H1 (cell line): ENCODE measurements around the gene SGSM1. TPM values are rescaled to one million over a fixed set of nuclear protein-coding genes. Genes with fewer than 3 reads are reported as not detected.

Source experiments
- CTCF ChIA-PET: fragments of 300-600 bp; sonication (Branson Sonifier 250); formaldehyde crosslinking; loops from one replicate; lab custom pipeline; 2021; ENCODE audit not compliant: partially characterized antibody; lab: Charles Lee
- POLR2A ChIA-PET: fragments of 300-600 bp; sonication (Branson Sonifier 250); formaldehyde crosslinking; loops from one replicate; lab custom pipeline; 2021; ENCODE audit warnings: inconsistent platforms; ENCODE audit not compliant: partially characterized antibody; lab: Charles Lee
- DNase-seq, 2 experiments: peaks; one replicate each; pipeline versions ENCODE4 v3.0.0 to v3.0.0-alpha.2; 2010 to 2022; ENCODE audit warnings: low spot score in 2 of 2, low read depth in 1 of 2, mixed read lengths in 1 of 2
- FAIRE-seq: peaks from 2 replicates; lab custom pipeline; 2011; peaks lifted over from hg19 to GRCh38; lab: Jason Lieb, UNC
- H2AFZ ChIP-seq: 2 replicates; pipeline ENCODE4 v1.8.1; 2012; ENCODE audit warnings: low read length, inconsistent platforms
- H2AK5ac ChIP-seq: 2 replicates; pipeline ENCODE4 v1.6.1; 2013; ENCODE audit warnings: low read depth, low read length
- H2BK120ac ChIP-seq: replicated peaks from 2 replicates; pipeline ENCODE3; 2013; ENCODE audit warnings: low read depth, low read length, inconsistent platforms
- H2BK12ac ChIP-seq: 2 replicates; pipeline ENCODE4 v1.6.1; 2013; ENCODE audit warnings: low read depth, low read length
- H2BK15ac ChIP-seq: 2 replicates; pipeline ENCODE4 v1.6.1; 2013; ENCODE audit warnings: low read length
- H2BK20ac ChIP-seq: 2 replicates; pipeline ENCODE4 v1.6.1; 2013; ENCODE audit warnings: low read length
- H2BK5ac ChIP-seq: 2 replicates; pipeline ENCODE4 v1.6.1; 2013; ENCODE audit warnings: low read depth, low read length
- H3K14ac ChIP-seq: 2 replicates; pipeline ENCODE4 v1.6.1; 2013; ENCODE audit warnings: inconsistent platforms; ENCODE audit not compliant: insufficient read length
- H3K18ac ChIP-seq: 2 replicates; pipeline ENCODE4 v1.6.1; 2013; ENCODE audit warnings: low read length; ENCODE audit errors: extremely low read depth
- H3K23ac ChIP-seq: 2 replicates; pipeline ENCODE4 v1.6.1; 2013; ENCODE audit warnings: inconsistent platforms; ENCODE audit not compliant: insufficient read length
- H3K23me2 ChIP-seq: 2 replicates; pipeline ENCODE4 v1.6.1; 2013; ENCODE audit warnings: low read depth, low read length
- H3K27ac ChIP-seq: 2 replicates; pipeline ENCODE4 v1.6.1; 2011; ENCODE audit warnings: low read depth, low read length, inconsistent platforms
- H3K27me3 ChIP-seq, 4 experiments: replicated peaks in 1 of 4; 1 replicate in 1 of 4; 2 replicates in 3 of 4; pipeline versions ENCODE4 v1.6.1 to v1.8.1; 2011 to 2013; ENCODE audit warnings: low read length in 3 of 4, mild to moderate bottlenecking in 3 of 4, inconsistent platforms in 2 of 4, mixed read lengths in 2 of 4, moderate library complexity in 1 of 4; ENCODE audit not compliant: control insufficient read depth in 3 of 4, insufficient read depth in 3 of 4; ENCODE audit errors: extremely low read depth in 1 of 4
- H3K36me3 ChIP-seq, 4 experiments: 2 replicates each; pipeline versions ENCODE4 v1.6.1 to v1.8.1; 2011 to 2013; ENCODE audit warnings: mild to moderate bottlenecking in 4 of 4, low read length in 3 of 4, moderate library complexity in 2 of 4, control low read depth in 1 of 4, inconsistent platforms in 1 of 4; ENCODE audit not compliant: insufficient read depth in 4 of 4, control insufficient read depth in 2 of 4
- H3K4ac ChIP-seq: replicated peaks from 2 replicates; pipeline ENCODE3; 2013; ENCODE audit warnings: low read length, low read depth, mixed read lengths, inconsistent platforms; ENCODE audit not compliant: insufficient read length
- H3K4me1 ChIP-seq, 4 experiments: replicated peaks in 1 of 4; 1 replicate in 1 of 4; 2 replicates in 3 of 4; pipeline versions ENCODE4 v1.6.1 to v1.8.1; 2011 to 2013; ENCODE audit warnings: low read length in 3 of 4, inconsistent platforms in 2 of 4, mixed read lengths in 1 of 4; ENCODE audit not compliant: insufficient read depth in 4 of 4, control insufficient read depth in 3 of 4
- H3K4me2 ChIP-seq, 2 experiments: 2 replicates each; pipeline versions ENCODE4 v1.6.1 to v1.8.1; 2011 to 2013; ENCODE audit warnings: low read depth in 2 of 2, low read length in 2 of 2, control low read depth in 1 of 2, inconsistent platforms in 1 of 2, mild to moderate bottlenecking in 1 of 2; ENCODE audit not compliant: insufficient read depth in 1 of 2
- H3K4me3 ChIP-seq, 4 experiments: fragments of 200-600, 300-600 bp in 1 of 4; sonication (generic), shearing (Covaris generic), sonication (Bioruptor Twin) in 1 of 4; 2 replicates each; pipeline versions ENCODE4 v1.5.1 to v1.8.1; 2011 to 2016; ENCODE audit warnings: low read length in 4 of 4, low read depth in 3 of 4, control low read depth in 2 of 4, inconsistent platforms in 2 of 4, mild to moderate bottlenecking in 2 of 4, mixed read lengths in 1 of 4, moderate library complexity in 1 of 4; ENCODE audit not compliant: insufficient read depth in 2 of 4; ENCODE audit errors: extremely low read depth in 1 of 4
- H3K56ac ChIP-seq: replicated peaks from 2 replicates; pipeline ENCODE3; 2013; ENCODE audit warnings: low read depth, mild to moderate bottlenecking, mixed read lengths, low read length, inconsistent platforms; ENCODE audit not compliant: insufficient read length
- H3K79me1 ChIP-seq: 2 replicates; pipeline ENCODE4 v1.6.1; 2013; ENCODE audit warnings: low read depth, low read length, control low read depth
- H3K79me2 ChIP-seq, 2 experiments: 2 replicates each; pipeline versions ENCODE4 v1.6.1 to v1.8.1; 2012 to 2013; ENCODE audit warnings: low read length in 2 of 2, mild to moderate bottlenecking in 2 of 2, inconsistent platforms in 1 of 2; ENCODE audit not compliant: insufficient read depth in 2 of 2, control insufficient read depth in 1 of 2
- H3K9ac ChIP-seq, 4 experiments: replicated peaks in 1 of 4; 1 replicate in 1 of 4; 2 replicates in 3 of 4; pipeline versions ENCODE4 v1.6.1 to v1.8.1; 2011 to 2013; ENCODE audit warnings: low read depth in 3 of 4, low read length in 3 of 4, control low read depth in 2 of 4, mild to moderate bottlenecking in 2 of 4, moderate library complexity in 2 of 4, inconsistent platforms in 1 of 4; ENCODE audit errors: extremely low read depth in 1 of 4
- H3K9me3 ChIP-seq, 2 experiments: 2 replicates each; pipeline versions ENCODE4 v1.6.1 to v1.8.1; 2012 to 2013; ENCODE audit warnings: mild to moderate bottlenecking in 2 of 2, moderate library complexity in 2 of 2, control low read depth in 1 of 2, inconsistent platforms in 1 of 2, low read depth in 1 of 2, low read length in 1 of 2, mixed read lengths in 1 of 2; ENCODE audit not compliant: insufficient read depth in 2 of 2
- H4K20me1 ChIP-seq, 2 experiments: replicated peaks in 1 of 2; 2 replicates each; pipeline versions ENCODE3 to v1.8.1; 2011 to 2013; ENCODE audit warnings: inconsistent platforms in 2 of 2, low read length in 2 of 2, mild to moderate bottlenecking in 1 of 2; ENCODE audit not compliant: insufficient read depth in 2 of 2, control insufficient read depth in 1 of 2
- H4K5ac ChIP-seq: 2 replicates; pipeline ENCODE4 v1.6.1; 2013; ENCODE audit warnings: low read length, low read depth, mixed read lengths, inconsistent platforms; ENCODE audit not compliant: insufficient read length
- H4K8ac ChIP-seq: 2 replicates; pipeline ENCODE4 v1.8.0; 2013; ENCODE audit warnings: mild to moderate bottlenecking, moderate library complexity, low read length, inconsistent platforms; ENCODE audit not compliant: insufficient read depth; ENCODE audit errors: extremely low read depth
- H4K91ac ChIP-seq: replicated peaks from 2 replicates; pipeline ENCODE3; 2013; ENCODE audit warnings: low read length, mixed read lengths, inconsistent platforms; ENCODE audit not compliant: insufficient read length
- CBX5 ChIP-seq: fragments of 300-800, 300-1000 bp; sonication (generic); IDR thresholded peaks from 2 replicates; pipeline ENCODE4 v1.7.1; 2016; ENCODE audit warnings: antibody characterized with exemption, low read length, low read depth
- CBX8 ChIP-seq: fragments of 300-800, 300-1000 bp; sonication (generic); IDR thresholded peaks from 2 replicates; pipeline ENCODE4 v1.7.1; 2016; ENCODE audit warnings: low read depth, low read length, borderline replicate concordance
- CEBPB ChIP-seq: IDR thresholded peaks from 2 replicates; pipeline ENCODE4 v1.6.1; 2012; ENCODE audit warnings: low read depth, low read length
- EP300 ChIP-seq, 2 experiments: IDR thresholded peaks; 1 replicate in 1 of 2; 2 replicates in 1 of 2; pipeline ENCODE4 v1.6.1; 2011 to 2012; ENCODE audit warnings: low read depth in 2 of 2, low read length in 2 of 2, mild to moderate bottlenecking in 2 of 2, borderline replicate concordance in 1 of 2, inconsistent platforms in 1 of 2, moderate library complexity in 1 of 2
- FOSL1 ChIP-seq: IDR thresholded peaks from 2 replicates; pipeline ENCODE4 v1.6.1; 2011; ENCODE audit warnings: mild to moderate bottlenecking, low read depth, low read length, moderate library complexity; ENCODE audit not compliant: insufficient read depth
- GTF2F1 ChIP-seq: IDR thresholded peaks from 2 replicates; pipeline ENCODE4 v1.6.1; 2012; ENCODE audit warnings: low read depth, low read length, improper control_type of control experiment, borderline replicate concordance
- KDM4A ChIP-seq: IDR thresholded peaks from one replicate; pipeline ENCODE4 v1.7.1; 2012; ENCODE audit warnings: low read depth, mild to moderate bottlenecking, moderate library complexity, low read length, inconsistent platforms; ENCODE audit not compliant: severe bottlenecking
- KDM5A ChIP-seq: fragments of 200-600 bp; IDR thresholded peaks from 2 replicates; pipeline ENCODE4 v1.7.1; 2012; ENCODE audit warnings: mild to moderate bottlenecking, low read length, inconsistent platforms, mixed read lengths
- NRF1 ChIP-seq: IDR thresholded peaks from 2 replicates; pipeline ENCODE4 v1.6.1; 2011; ENCODE audit warnings: mild to moderate bottlenecking, low read depth, low read length, improper control_type of control experiment
- POLR2AphosphoS5 ChIP-seq: IDR thresholded peaks from 2 replicates; pipeline ENCODE4 v1.6.1; 2011; ENCODE audit warnings: low read depth, low read length
- POU5F1 ChIP-seq: IDR thresholded peaks from 2 replicates; pipeline ENCODE4 v1.6.1; 2011; ENCODE audit warnings: low read depth, mild to moderate bottlenecking, low read length, moderate library complexity
- SP2 ChIP-seq: IDR thresholded peaks from 2 replicates; pipeline ENCODE4 v1.6.1; 2012; ENCODE audit warnings: mild to moderate bottlenecking, low read length, inconsistent platforms
- SP4 ChIP-seq: IDR thresholded peaks from 2 replicates; pipeline ENCODE4 v1.6.1; 2012; ENCODE audit warnings: low read length, inconsistent platforms
- WGBS, 2 experiments: shearing (Covaris generic) in 1 of 2; methylation state at CpG; one replicate each; pipeline versions ENCODE4 v1.1.6 to v1.1.7; 2013 to 2015; ENCODE audit warnings: low lambda C conversion rate in 2 of 2, mixed read lengths in 2 of 2, inconsistent platforms in 1 of 2, low coverage in 1 of 2, missing lambda C conversion rate in 1 of 2; ENCODE audit not compliant: insufficient replicate concordance in 2 of 2, insufficient coverage in 1 of 2, insufficient read length in 1 of 2; ENCODE audit errors: extremely low coverage in 1 of 2, missing lambda C conversion rate in 1 of 2; 5-methylcytosine and 5-hydroxymethylcytosine counted together
- polyA plus RNA-seq, 7 experiments: library from polyadenylated mRNA; depleted of rRNA in 3 of 7; stranded (reverse) in 5 of 7; unstranded in 2 of 7; fragments of >200 nt in 5 of 7; fragments of 200-250 nt in 2 of 7; gene quantifications; 1 replicate in 5 of 7; 2 replicates in 1 of 7; 4 replicates in 1 of 7; pipeline versions ENCODE4 v1.2.1 to v1.2.3, GENCODE V29; 2011 to 2013; ENCODE audit warnings: missing spikeins in 2 of 7, mixed read lengths in 2 of 7
- total RNA-seq: library from RNA; stranded (reverse); fragmentation: NEBNext Ultra II Directional; extraction: Animal tissue kit (Norgen Biotek cat#: 25700); gene quantifications from 2 replicates; pipeline ENCODE4 v1.2.1, GENCODE V29; 2021

SGSM1 gene
- total and polyA plus RNA-seq, 2 of the 8 experiments (the other 6 are each of a cell fraction or from before 2014, with no cell fraction given) = 2.8 to 5.2 TPM

DNA sequence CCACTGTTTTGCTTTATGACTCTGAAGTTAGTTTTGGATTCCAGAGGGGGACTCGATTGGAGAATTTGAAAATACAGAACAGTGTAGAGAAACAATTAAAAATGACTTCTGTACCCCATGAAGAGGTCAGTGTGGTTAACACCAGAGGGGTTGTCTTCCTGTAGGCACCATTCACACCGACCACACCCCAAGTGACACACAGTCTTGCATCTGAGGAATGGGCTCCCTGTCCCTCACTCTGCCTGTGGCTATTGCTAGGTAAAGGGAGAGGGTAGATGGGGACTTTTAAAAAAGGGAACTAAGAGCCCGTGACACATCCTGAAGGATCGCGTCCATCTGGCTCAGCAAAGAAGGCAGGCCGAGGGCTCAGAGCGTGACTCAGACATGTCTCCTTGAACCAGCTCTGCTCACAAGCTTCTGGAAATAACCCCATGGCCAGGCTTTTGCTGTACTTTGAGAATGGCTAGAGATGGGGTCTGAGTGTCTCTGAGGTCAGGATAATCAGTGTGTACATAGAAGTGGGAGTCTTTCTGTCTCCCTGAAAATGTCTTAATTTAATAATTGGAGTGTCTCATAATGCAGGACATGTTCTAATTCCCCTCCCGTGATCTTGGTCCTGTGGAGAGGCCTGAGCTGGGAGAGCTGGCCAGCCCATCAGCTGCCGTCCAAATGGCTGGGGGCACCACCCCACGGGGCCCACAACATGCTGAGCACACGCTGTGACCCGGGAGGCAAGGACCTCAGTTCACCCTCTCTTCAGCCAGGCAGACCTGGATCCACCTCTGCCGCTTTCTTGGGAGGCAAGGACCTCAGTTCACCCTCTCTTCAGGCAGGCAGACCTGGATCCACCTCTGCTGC, 39.3 kb downstream of the SGSM1 start:
- Histone ChIP-seq H2BK15ac (no peak overlapping the region), H2AFZ (no peak overlapping the region), H3K9me3 (no peaks in the 10 kb centered on the region), H3K14ac (no peak overlapping the region), H3K9ac (no peak overlapping the region), H2BK20ac (no peak overlapping the region), H3K79me1 (no peaks in the 10 kb centered on the region), H3K4me1 (no peaks in the 10 kb centered on the region), H4K5ac (no peak overlapping the region), H3K4me3 (no peak overlapping the region), H3K27me3 (no peaks in the 10 kb centered on the region), H2AK5ac (no peak overlapping the region), H3K23me2 (no peaks in the 10 kb centered on the region), H2BK12ac (no peak overlapping the region), H4K91ac (no peak overlapping the region), H2BK120ac (no peak overlapping the region), H4K20me1 (peaks cover 0 to 4% of the 10 kb centered on the region in 2 experiments), H3K4me2 (no peak overlapping the region), H3K56ac (no peak overlapping the region), H3K23ac (no peak overlapping the region), H4K8ac (no peak overlapping the region), H3K36me3 (no peaks in the 10 kb centered on the region; a peak in 1 of 8 replicates), H2BK5ac (no peak overlapping the region), H3K4ac (no peak overlapping the region), H3K27ac (no peak overlapping the region), H3K79me2 (no peaks in the 10 kb centered on the region), H3K18ac (no peak overlapping the region)
- ChIA-PET POLR2A (no interaction called here), CTCF (interaction anchor here (1.2 to 1.9 kb wide), 2 partner anchors 11 to 73 kb away, joined by 8 read pairs; no protein-coding TSS in a partner anchor)
- FAIRE-seq = no peak
- DNase-seq = no peak
- 89% methylated on average over 13 of the region's 13 CpGs; no CpG with 5 or more reads in 1 of the 2 experiments for WGBS, 2 experiments
- TF ChIP-seq POLR2AphosphoS5 = no peak
- TF ChIP-seq NRF1 = no peak
- no peak for TF ChIP-seq EP300 (IDR thresholded peaks at IDR 0.05; ENCODE audit: borderline replicate concordance in 1 of 2, low read depth in 2 of 2, low read length in 2 of 2)
- no peak for TF ChIP-seq CBX8
- TF ChIP-seq CBX5 = no peak
- TF ChIP-seq SP2 = no peak
- TF ChIP-seq SP4 = no peak
- TF ChIP-seq KDM4A = no peak
- no peak for TF ChIP-seq GTF2F1
- TF ChIP-seq KDM5A = no peak
- TF ChIP-seq FOSL1 = no peak
- no peak for TF ChIP-seq POU5F1
- no peak for TF ChIP-seq CEBPB
